Measurements from ENCODE around the gene SLC26A9. TPM values are rescaled to one million over a fixed set of nuclear protein-coding genes. Genes with fewer than 3 reads are reported as not detected.

Gene SLC26A9
- total and polyA plus RNA-seq, 10 of the 15 experiments (the other 5 are each of a cell fraction or from before 2014, with no cell fraction given), result 0.09 to 0.40 (median 0.17) TPM

DNA sequence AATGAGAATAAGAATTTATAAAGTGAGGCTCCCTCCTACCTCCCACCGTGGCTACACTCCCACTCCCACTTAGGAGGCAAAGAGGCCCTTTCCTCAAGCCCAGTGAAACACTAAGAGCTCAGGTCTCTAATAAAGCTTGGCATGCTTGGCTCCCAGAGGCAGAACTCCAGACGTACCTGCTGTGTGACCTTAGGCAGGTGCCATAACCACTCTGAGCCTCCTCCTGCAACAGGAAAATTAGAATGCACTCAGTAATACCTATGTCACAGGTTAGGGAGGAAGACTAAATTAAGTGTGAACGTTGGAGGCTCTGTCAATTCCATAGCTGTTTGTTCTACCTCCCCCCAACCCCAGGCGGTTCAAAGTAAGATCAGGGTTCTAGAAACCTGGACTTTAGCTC lies 16.5 kb upstream of the SLC26A9 start:
- Histone ChIP-seq H4K20me1 (ENCODE audit: control insufficient read depth, insufficient read depth) (no peaks in the 10 kb centered on the region), H2AFZ (ENCODE audit: control insufficient read depth, low read depth, low read length) (no peak overlapping the region), H3K79me2 (ENCODE audit: control insufficient read depth, insufficient read depth, low read length) (no peaks in the 10 kb centered on the region), H3K9ac (ENCODE audit: control insufficient read depth, insufficient read depth, low read length) (no peak overlapping the region), H3K4me1 (ENCODE audit: control insufficient read depth, insufficient read depth, low read length) (peaks cover 9% of the 10 kb centered on the region; the same call in 1 of the 2 replicates), H3K36me3 (ENCODE audit: control insufficient read depth in 2 of 2, insufficient read depth in 2 of 2, low read length in 1 of 2) (no peaks in the 10 kb centered on the region), H3K4me2 (ENCODE audit: control insufficient read depth, insufficient read depth) (no peak overlapping the region), H3K4me3 (no peak overlapping the region), H3K27me3 (replicated peaks in 1 of 2; ENCODE audit: control insufficient read depth in 2 of 2, insufficient read depth in 2 of 2, low read length in 1 of 2) (peaks cover 0 to 5% of the 10 kb centered on the region in 2 experiments; a peak in 3 of 4 replicates), H3K27ac (ENCODE audit: control insufficient read depth, insufficient read depth) (no peak overlapping the region), H3K9me3 (replicated peaks; ENCODE audit: control insufficient read depth, insufficient read depth, low read length) (no peaks in the 10 kb centered on the region)
- in situ Hi-C loops (cut with MboI) (no loop called here), intact Hi-C loops (cut with micrococcal nuclease; ENCODE audit: unreplicated experiment) (no loop called here)
- ChIA-PET POLR2A (no interaction called here), RAD21 (ENCODE audit: unreplicated experiment) (interaction anchor here (1.3 to 3.4 kb wide), 2 partner anchors 18 to 41 kb away, joined by 4 to 14 read pairs; no protein-coding TSS in a partner anchor), CTCF (interaction anchor here (0.6 to 1.0 kb wide), 5 partner anchors 9 to 168 kb away, joined by 3 to 4 read pairs (median 3); no protein-coding TSS in a partner anchor), SMC1A (ENCODE audit: uncharacterized antibody, unreplicated experiment) (interaction anchor here (0.6 to 1.0 kb wide), 2 partner anchors 71 to 155 kb away, joined by 3 read pairs; no protein-coding TSS in a partner anchor)
- TF ChIP-seq BACH1 (IDR thresholded peaks at IDR 0.05; ENCODE audit: borderline replicate concordance), result no peak
- no peak for TF ChIP-seq EED (IDR thresholded peaks at IDR 0.05; ENCODE audit: low read depth)
- TF ChIP-seq, protein P1, sequence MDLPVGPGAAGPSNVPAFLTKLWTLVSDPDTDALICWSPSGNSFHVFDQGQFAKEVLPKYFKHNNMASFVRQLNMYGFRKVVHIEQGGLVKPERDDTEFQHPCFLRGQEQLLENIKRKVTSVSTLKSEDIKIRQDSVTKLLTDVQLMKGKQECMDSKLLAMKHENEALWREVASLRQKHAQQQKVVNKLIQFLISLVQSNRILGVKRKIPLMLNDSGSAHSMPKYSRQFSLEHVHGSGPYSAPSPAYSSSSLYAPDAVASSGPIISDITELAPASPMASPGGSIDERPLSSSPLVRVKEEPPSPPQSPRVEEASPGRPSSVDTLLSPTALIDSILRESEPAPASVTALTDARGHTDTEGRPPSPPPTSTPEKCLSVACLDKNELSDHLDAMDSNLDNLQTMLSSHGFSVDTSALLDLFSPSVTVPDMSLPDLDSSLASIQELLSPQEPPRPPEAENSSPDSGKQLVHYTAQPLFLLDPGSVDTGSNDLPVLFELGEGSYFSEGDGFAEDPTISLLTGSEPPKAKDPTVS (IDR thresholded peaks at IDR 0.05; ENCODE audit: low read depth, low read length), result no peak
- TF ChIP-seq SREBF1 (IDR thresholded peaks at IDR 0.05; ENCODE audit: low read length), result no peak
- no peak for TF ChIP-seq SIX5 (IDR thresholded peaks at IDR 0.05; ENCODE audit: low read depth, low read length, severe bottlenecking)
- no peak for TF ChIP-seq ZNF24 (IDR thresholded peaks at IDR 0.05)
- TF ChIP-seq SUZ12 (IDR thresholded peaks at IDR 0.05; ENCODE audit: unreplicated experiment), result no peak
- TF ChIP-seq RFX5 (IDR thresholded peaks at IDR 0.05; ENCODE audit: low read depth, low read length), result no peak
- TF ChIP-seq, protein P2, sequence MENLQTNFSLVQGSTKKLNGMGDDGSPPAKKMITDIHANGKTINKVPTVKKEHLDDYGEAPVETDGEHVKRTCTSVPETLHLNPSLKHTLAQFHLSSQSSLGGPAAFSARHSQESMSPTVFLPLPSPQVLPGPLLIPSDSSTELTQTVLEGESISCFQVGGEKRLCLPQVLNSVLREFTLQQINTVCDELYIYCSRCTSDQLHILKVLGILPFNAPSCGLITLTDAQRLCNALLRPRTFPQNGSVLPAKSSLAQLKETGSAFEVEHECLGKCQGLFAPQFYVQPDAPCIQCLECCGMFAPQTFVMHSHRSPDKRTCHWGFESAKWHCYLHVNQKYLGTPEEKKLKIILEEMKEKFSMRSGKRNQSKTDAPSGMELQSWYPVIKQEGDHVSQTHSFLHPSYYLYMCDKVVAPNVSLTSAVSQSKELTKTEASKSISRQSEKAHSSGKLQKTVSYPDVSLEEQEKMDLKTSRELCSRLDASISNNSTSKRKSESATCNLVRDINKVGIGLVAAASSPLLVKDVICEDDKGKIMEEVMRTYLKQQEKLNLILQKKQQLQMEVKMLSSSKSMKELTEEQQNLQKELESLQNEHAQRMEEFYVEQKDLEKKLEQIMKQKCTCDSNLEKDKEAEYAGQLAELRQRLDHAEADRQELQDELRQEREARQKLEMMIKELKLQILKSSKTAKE (IDR thresholded peaks at IDR 0.05; ENCODE audit: low read depth, poor library complexity, severe bottlenecking), result no peak
- TF ChIP-seq NFXL1 (IDR thresholded peaks at IDR 0.05; ENCODE audit: borderline replicate concordance), result no peak
- no peak for DNase-seq (ENCODE audit: low read depth, low spot score)
- no TSS peak for BruUV-seq (replicated peaks)
- ATAC-seq, result no peak
- no peak for FAIRE-seq
- 19% methylated on average over 4 of the region's 4 CpGs for WGBS (ENCODE audit: insufficient coverage, insufficient replicate concordance, low lambda C conversion rate, missing lambda C conversion rate)
